IMR-90 (cell line): Measurements from ENCODE around the gene ZNF785. TPM values are rescaled to one million over a fixed set of nuclear protein-coding genes. Genes with fewer than 3 reads are reported as not detected.

Experiments used
- ATAC-seq: fragments of 200-7000 bp; cut with Tn5 transposase; 2 replicates; pipeline ENCODE4 v1.9.1; 2020; ENCODE audit warnings: low read depth, mild to moderate bottlenecking, moderate library complexity
- BruUV-seq: library from RNA; stranded (reverse); fragments of 400-500 nt; replicated peaks from 2 replicates; lab custom pipeline; 2021; lab: Mats Ljungman, UMichigan
- CTCF ChIA-PET: fragments of 300-600 bp; formaldehyde crosslinking; extraction: SDS; loops from one replicate; lab custom pipeline; 2021; ENCODE audit warnings: antibody characterized with exemption; lab: Yijun Ruan, JAX
- POLR2A ChIA-PET: fragments of 300-600 bp; sonication (Branson Sonifier 250); formaldehyde crosslinking; loops from one replicate; lab custom pipeline; 2022; ENCODE audit warnings: antibody characterized with exemption; ENCODE audit not compliant: unreplicated experiment; lab: Charles Lee
- DNase-seq: peaks from one replicate; pipeline ENCODE4 v3.0.0; 2013
- H2AFZ ChIP-seq: replicated peaks from 2 replicates; pipeline ENCODE3; 2013; ENCODE audit warnings: low read length, mild to moderate bottlenecking; ENCODE audit not compliant: poor library complexity
- H2AK5ac ChIP-seq: 2 replicates; pipeline ENCODE4 v1.6.1; 2013; ENCODE audit warnings: low read depth, low read length, inconsistent platforms
- H2AK9ac ChIP-seq: replicated peaks from 2 replicates; pipeline ENCODE3; 2013; ENCODE audit warnings: mild to moderate bottlenecking, low read depth, low read length, moderate library complexity; ENCODE audit not compliant: poor library complexity
- H2BK120ac ChIP-seq: 2 replicates; pipeline ENCODE4 v1.6.1; 2013; ENCODE audit warnings: low read depth, low read length, inconsistent platforms
- H2BK15ac ChIP-seq: 3 replicates; pipeline ENCODE4 v1.6.1; 2013; ENCODE audit warnings: low read depth, low read length, inconsistent platforms
- H2BK20ac ChIP-seq: 2 replicates; pipeline ENCODE4 v1.6.1; 2013; ENCODE audit warnings: low read depth, mild to moderate bottlenecking, inconsistent platforms, low read length, moderate library complexity
- H2BK5ac ChIP-seq: 2 replicates; pipeline ENCODE4 v1.6.1; 2013; ENCODE audit warnings: mild to moderate bottlenecking, low read depth, low read length, inconsistent platforms; ENCODE audit not compliant: poor library complexity, severe bottlenecking
- H3K14ac ChIP-seq: replicated peaks from 2 replicates; pipeline ENCODE4 v1.6.1; 2013; ENCODE audit warnings: low read depth, low read length, inconsistent platforms
- H3K18ac ChIP-seq: 2 replicates; pipeline ENCODE4 v1.6.1; 2013; ENCODE audit warnings: low read depth, low read length, control low read depth
- H3K23ac ChIP-seq: 2 replicates; pipeline ENCODE4 v1.6.1; 2013; ENCODE audit warnings: low read depth, low read length, inconsistent platforms
- H3K27ac ChIP-seq: 2 replicates; pipeline ENCODE4 v1.5.1; 2013; ENCODE audit warnings: mild to moderate bottlenecking, control low read depth, low read length; ENCODE audit not compliant: insufficient read depth
- H3K27me3 ChIP-seq: 2 replicates; pipeline ENCODE4 v1.6.1; 2013; ENCODE audit warnings: low read length; ENCODE audit not compliant: control insufficient read depth, insufficient read depth
- H3K36me3 ChIP-seq: 2 replicates; pipeline ENCODE4 v1.6.1; 2013; ENCODE audit warnings: low read length, mixed read lengths; ENCODE audit not compliant: control insufficient read depth, insufficient read depth
- H3K4ac ChIP-seq: 2 replicates; pipeline ENCODE4 v1.6.1; 2013; ENCODE audit warnings: low read depth, low read length, inconsistent platforms
- H3K4me1 ChIP-seq: 2 replicates; pipeline ENCODE4 v1.6.1; 2013; ENCODE audit warnings: low read length, mixed read lengths; ENCODE audit not compliant: control insufficient read depth, insufficient read depth
- H3K4me2 ChIP-seq: 2 replicates; pipeline ENCODE4 v1.6.1; 2013; ENCODE audit warnings: low read depth, mild to moderate bottlenecking, control low read depth, low read length, moderate library complexity
- H3K4me3 ChIP-seq: 2 replicates; pipeline ENCODE4 v1.5.1; 2013; ENCODE audit warnings: low read depth, mild to moderate bottlenecking, control low read depth, low read length, moderate library complexity; ENCODE audit not compliant: insufficient read depth
- H3K56ac ChIP-seq: 2 replicates; pipeline ENCODE4 v1.6.1; 2013; ENCODE audit warnings: low read length, inconsistent platforms; ENCODE audit not compliant: insufficient read depth; ENCODE audit errors: extremely low read depth
- H3K79me1 ChIP-seq, 2 experiments: 2 replicates each; pipeline ENCODE4 v1.6.1; 2013; ENCODE audit warnings: low read length in 2 of 2, inconsistent platforms in 1 of 2, low read depth in 1 of 2
- H3K9ac ChIP-seq: 2 replicates; pipeline ENCODE4 v1.6.1; 2013; ENCODE audit warnings: low read depth, low read length, control low read depth
- H3K9me1 ChIP-seq: 2 replicates; pipeline ENCODE4 v1.6.1; 2013; ENCODE audit warnings: low read length, inconsistent platforms; ENCODE audit not compliant: insufficient read depth
- H3K9me3 ChIP-seq: 2 replicates; pipeline ENCODE4 v1.6.1; 2013; ENCODE audit warnings: low read length; ENCODE audit not compliant: control insufficient read depth, insufficient read depth
- H4K20me1 ChIP-seq: 2 replicates; pipeline ENCODE4 v1.6.1; 2013; ENCODE audit warnings: low read length, inconsistent platforms; ENCODE audit not compliant: insufficient read depth
- H4K5ac ChIP-seq: 2 replicates; pipeline ENCODE4 v1.6.1; 2013; ENCODE audit warnings: mild to moderate bottlenecking, low read depth, low read length, control low read depth
- H4K8ac ChIP-seq, 2 experiments: 2 replicates each; pipeline ENCODE4 v1.6.1; 2013; ENCODE audit warnings: low read depth in 2 of 2, low read length in 2 of 2, control low read depth in 1 of 2, inconsistent platforms in 1 of 2
- H4K91ac ChIP-seq: 2 replicates; pipeline ENCODE4 v1.6.1; 2013; ENCODE audit warnings: low read depth, low read length, inconsistent platforms; ENCODE audit not compliant: insufficient read depth
- CEBPB ChIP-seq: IDR thresholded peaks from 2 replicates; pipeline ENCODE4 v1.6.1; 2012; ENCODE audit warnings: low read depth, low read length, improper control_type of control experiment
- CHD1 ChIP-seq: IDR thresholded peaks from 2 replicates; pipeline ENCODE4 v1.6.1; 2012; ENCODE audit warnings: low read depth, low read length, improper control_type of control experiment
- FOS ChIP-seq: fragments of 150-350 bp; IDR thresholded peaks from 2 replicates; pipeline ENCODE4 v1.6.1; 2016; ENCODE audit warnings: low read depth, low read length
- WGBS, 2 experiments: methylation state at CpG; one replicate each; pipeline versions ENCODE4 v1.1.5 to v1.1.7; 2013; ENCODE audit warnings: missing lambda C conversion rate in 2 of 2; ENCODE audit not compliant: insufficient read length in 1 of 2; ENCODE audit errors: extremely low coverage in 2 of 2; 5-methylcytosine and 5-hydroxymethylcytosine counted together
- dilution Hi-C: fragments of 300-500 bp; cut with HindIII; formaldehyde crosslinking; loops from one replicate; pipeline ENCODE4 v1.14.3; 2018; ENCODE audit warnings: low sequenced_read_pairs; ENCODE audit not compliant: unreplicated experiment
- in situ Hi-C: fragments of 300-500 bp; cut with MboI; formaldehyde crosslinking; loops from 3 replicates; pipeline ENCODE4 v1.14.3; 2019; ENCODE audit warnings: low sequenced_read_pairs, inconsistent platforms, mixed read lengths
- intact Hi-C: fragments of 100-400 bp; cut with micrococcal nuclease; formaldehyde crosslinking; loops from 2 replicates; pipeline ENCODE4 v1.10.0; 2022
- polyA plus RNA-seq, 3 experiments: library from polyadenylated mRNA; depleted of rRNA; stranded (reverse); fragments of >200 nt; gene quantifications; 2 replicates each; pipeline ENCODE4 v1.2.3, GENCODE V29; 2012; ENCODE audit warnings: low replicate concordance in 1 of 3
- total RNA-seq: library from RNA; depleted of rRNA; stranded (reverse); fragments of >200 nt; gene quantifications from 2 replicates; pipeline ENCODE4 v1.2.3, GENCODE V29; 2012
- TF ChIP-seq, protein P1 (sequence below): fragments of 150-350 bp; IDR thresholded peaks from 2 replicates; pipeline ENCODE4 v1.6.1; 2016; ENCODE audit warnings: low read depth, mild to moderate bottlenecking, low read length, moderate library complexity, borderline replicate concordance

Gene ZNF785
- total and polyA plus RNA-seq, 2 of the 4 experiments (the other 2 are of a cell fraction): 2.9 to 4.0 TPM

GRCh38 chr16:30606004-30606403 lies 20.5 kb upstream of the ZNF785 start:
- H2BK5ac ChIP-seq: no peak overlapping the region
- no peaks in the 10 kb centered on the region; the same call in 1 of the 2 replicates for H3K9me3 ChIP-seq
- H3K9ac ChIP-seq: no peak overlapping the region
- H3K4me2 ChIP-seq: no peak overlapping the region
- no peaks in the 10 kb centered on the region for H3K27me3 ChIP-seq
- no peak overlapping the region for H2BK15ac ChIP-seq
- 100% methylated on average over 2 of the region's 3 CpGs; no CpG with 5 or more reads in 1 of the 2 experiments for WGBS, 2 experiments
- H3K23ac ChIP-seq: no peak overlapping the region
- dilution Hi-C loops: no loop called here
- no peaks in the 10 kb centered on the region for H3K9me1 ChIP-seq
- H3K4me3 ChIP-seq: no peak overlapping the region
- intact Hi-C loops: no loop called here
- no peaks in the 10 kb centered on the region for H4K20me1 ChIP-seq
- H3K18ac ChIP-seq: no peak overlapping the region
- H3K56ac ChIP-seq: no peak overlapping the region
- H3K4me1 ChIP-seq: peaks cover 6% of the 10 kb centered on the region; the same call in 1 of the 2 replicates
- peaks cover 25% of the 10 kb centered on the region for H3K36me3 ChIP-seq
- no peak overlapping the region for H3K27ac ChIP-seq
- BruUV-seq: no TSS peak
- H3K4ac ChIP-seq: no peak overlapping the region
- in situ Hi-C loops: no loop called here
- ATAC-seq: no peak
- ChIA-PET CTCF (no interaction called here), POLR2A (no interaction called here)
- no peak overlapping the region for H2AK5ac ChIP-seq
- no peak overlapping the region for H3K14ac ChIP-seq
- DNase-seq: no peak
- H3K79me1 ChIP-seq: peaks cover 11 to 31% of the 10 kb centered on the region in 2 experiments; a peak in 3 of 4 replicates
- H2BK120ac ChIP-seq: no peak overlapping the region
- no peak overlapping the region for H4K8ac ChIP-seq
- H2AK9ac ChIP-seq: no peak overlapping the region
- no peak overlapping the region for H2BK20ac ChIP-seq
- H4K91ac ChIP-seq: no peak overlapping the region
- no peak overlapping the region for H2AFZ ChIP-seq
- no peak overlapping the region for H4K5ac ChIP-seq
- TF ChIP-seq CEBPB: no peak
- no peak for TF ChIP-seq FOS
- TF ChIP-seq, protein P1, sequence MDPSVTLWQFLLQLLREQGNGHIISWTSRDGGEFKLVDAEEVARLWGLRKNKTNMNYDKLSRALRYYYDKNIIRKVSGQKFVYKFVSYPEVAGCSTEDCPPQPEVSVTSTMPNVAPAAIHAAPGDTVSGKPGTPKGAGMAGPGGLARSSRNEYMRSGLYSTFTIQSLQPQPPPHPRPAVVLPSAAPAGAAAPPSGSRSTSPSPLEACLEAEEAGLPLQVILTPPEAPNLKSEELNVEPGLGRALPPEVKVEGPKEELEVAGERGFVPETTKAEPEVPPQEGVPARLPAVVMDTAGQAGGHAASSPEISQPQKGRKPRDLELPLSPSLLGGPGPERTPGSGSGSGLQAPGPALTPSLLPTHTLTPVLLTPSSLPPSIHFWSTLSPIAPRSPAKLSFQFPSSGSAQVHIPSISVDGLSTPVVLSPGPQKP: no peak
- no peak for TF ChIP-seq CHD1
